Measurements from ENCODE around the gene AZU1. TPM values are rescaled to one million over a fixed set of nuclear protein-coding genes. Genes with fewer than 3 reads are reported as not detected.

Gene AZU1
- total and polyA plus RNA-seq, 4 donors, result 0.08 to 20.2 (median 0.99) TPM

DNA sequence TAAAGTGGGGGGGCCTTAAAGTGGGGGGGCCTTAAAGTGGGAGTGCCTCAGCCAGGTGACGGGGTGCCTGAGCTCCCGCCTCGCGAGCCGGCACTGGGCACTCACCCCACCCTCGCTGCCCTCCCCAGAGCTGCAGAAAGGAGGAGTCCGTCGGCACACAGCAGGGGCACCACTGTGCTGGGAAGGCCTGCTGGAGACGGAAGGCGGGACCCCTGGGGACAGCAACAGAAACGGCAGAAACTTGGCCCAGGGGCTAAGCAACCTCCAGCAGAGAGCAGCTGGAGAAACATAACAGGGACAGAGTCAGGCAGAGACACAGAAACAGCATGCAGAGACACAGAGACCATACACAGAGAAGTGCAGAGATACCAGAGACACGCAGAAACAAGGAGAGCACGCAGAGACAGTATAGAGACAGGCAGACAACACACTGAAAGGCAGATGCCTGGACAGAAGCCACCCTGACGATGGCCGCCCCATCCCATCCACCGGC, 39.7 kb downstream of the AZU1 start:
- no peak for DNase-seq (ENCODE audit: low spot score)
- TF ChIP-seq, protein P1, sequence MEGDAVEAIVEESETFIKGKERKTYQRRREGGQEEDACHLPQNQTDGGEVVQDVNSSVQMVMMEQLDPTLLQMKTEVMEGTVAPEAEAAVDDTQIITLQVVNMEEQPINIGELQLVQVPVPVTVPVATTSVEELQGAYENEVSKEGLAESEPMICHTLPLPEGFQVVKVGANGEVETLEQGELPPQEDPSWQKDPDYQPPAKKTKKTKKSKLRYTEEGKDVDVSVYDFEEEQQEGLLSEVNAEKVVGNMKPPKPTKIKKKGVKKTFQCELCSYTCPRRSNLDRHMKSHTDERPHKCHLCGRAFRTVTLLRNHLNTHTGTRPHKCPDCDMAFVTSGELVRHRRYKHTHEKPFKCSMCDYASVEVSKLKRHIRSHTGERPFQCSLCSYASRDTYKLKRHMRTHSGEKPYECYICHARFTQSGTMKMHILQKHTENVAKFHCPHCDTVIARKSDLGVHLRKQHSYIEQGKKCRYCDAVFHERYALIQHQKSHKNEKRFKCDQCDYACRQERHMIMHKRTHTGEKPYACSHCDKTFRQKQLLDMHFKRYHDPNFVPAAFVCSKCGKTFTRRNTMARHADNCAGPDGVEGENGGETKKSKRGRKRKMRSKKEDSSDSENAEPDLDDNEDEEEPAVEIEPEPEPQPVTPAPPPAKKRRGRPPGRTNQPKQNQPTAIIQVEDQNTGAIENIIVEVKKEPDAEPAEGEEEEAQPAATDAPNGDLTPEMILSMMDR (IDR thresholded peaks at IDR 0.05; ENCODE audit: low read depth, low read length, missing input control), result no peak
- Histone ChIP-seq H3K9ac (ENCODE audit: low read depth in 1 of 2, low read length in 2 of 2) (no peak overlapping the region), H3K36me3 (ENCODE audit: control insufficient read depth in 4 of 4, insufficient read depth in 3 of 4, low read depth in 1 of 4, low read length in 3 of 4) (peaks cover 0 to 32% (median 9%) of the 10 kb centered on the region in 4 donors), H3K9me3 (ENCODE audit: control insufficient read depth in 4 of 4, low read length in 3 of 4) (no peaks in the 10 kb centered on the region), H3K27me3 (ENCODE audit: control insufficient read depth in 4 of 4, insufficient read depth in 4 of 4, low read length in 3 of 4) (no peaks in the 10 kb centered on the region), H3K4me1 (ENCODE audit: control insufficient read depth in 4 of 4, insufficient read depth in 4 of 4, low read length in 3 of 4) (peaks cover 0 to 13% (median 6%) of the 10 kb centered on the region in 4 donors), H3K27ac (ENCODE audit: low read depth in 1 of 2, low read length in 2 of 2) (no peak overlapping the region), H3K4me3 (ENCODE audit: low read depth in 1 of 3, low read length in 3 of 3) (no peak overlapping the region)
- 89% methylated on average over 16 of the region's 16 CpGs for WGBS

DNA sequence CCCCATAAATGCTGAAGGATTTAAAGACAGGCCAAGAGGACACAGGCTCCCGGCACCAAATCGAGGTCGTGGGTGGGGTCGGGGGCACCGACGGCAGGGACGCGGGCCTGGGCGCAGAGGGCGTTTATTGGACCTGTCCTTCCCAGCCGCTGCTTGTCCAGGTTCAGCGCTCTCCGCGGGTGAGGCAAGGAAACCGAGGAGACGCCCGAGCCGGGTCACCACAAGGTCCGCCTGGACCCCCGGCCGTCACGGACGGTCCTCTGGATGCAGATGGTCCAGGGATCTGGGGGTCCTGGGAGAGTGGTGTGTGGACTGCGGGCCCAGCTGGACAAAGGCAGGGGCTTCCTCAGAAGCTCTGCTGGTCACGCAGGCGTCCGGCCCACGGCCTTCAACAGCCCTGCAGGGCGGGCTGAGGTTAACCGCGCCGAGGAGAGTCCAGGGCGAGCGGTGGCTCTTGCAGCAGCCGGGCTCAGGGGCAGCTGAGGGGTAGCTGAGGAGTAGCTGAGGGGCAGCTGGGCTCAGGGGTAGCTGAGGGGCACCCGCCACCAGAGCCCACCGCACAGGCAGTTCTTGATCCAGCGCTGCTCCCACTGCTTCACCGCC, 40.3 kb downstream of the AZU1 start:
- WGBS, result 96% methylated on average over 39 of the region's 39 CpGs
- no peak for DNase-seq (ENCODE audit: low spot score)

More for the DNA sequence above, 40.3 kb downstream of the AZU1 start:
- no peak overlapping the region for H3K27ac ChIP-seq (ENCODE audit: low read depth in 1 of 2, low read length in 2 of 2)
- H3K9me3 ChIP-seq (ENCODE audit: control insufficient read depth in 4 of 4, low read length in 3 of 4), result no peaks in the 10 kb centered on the region
- no peak overlapping the region for H3K9ac ChIP-seq (ENCODE audit: low read depth in 1 of 2, low read length in 2 of 2)
- H3K4me1 ChIP-seq (ENCODE audit: control insufficient read depth in 4 of 4, insufficient read depth in 4 of 4, low read length in 3 of 4), result peaks cover 0 to 9% (median 3%) of the 10 kb centered on the region in 4 donors
- TF ChIP-seq, protein P2, sequence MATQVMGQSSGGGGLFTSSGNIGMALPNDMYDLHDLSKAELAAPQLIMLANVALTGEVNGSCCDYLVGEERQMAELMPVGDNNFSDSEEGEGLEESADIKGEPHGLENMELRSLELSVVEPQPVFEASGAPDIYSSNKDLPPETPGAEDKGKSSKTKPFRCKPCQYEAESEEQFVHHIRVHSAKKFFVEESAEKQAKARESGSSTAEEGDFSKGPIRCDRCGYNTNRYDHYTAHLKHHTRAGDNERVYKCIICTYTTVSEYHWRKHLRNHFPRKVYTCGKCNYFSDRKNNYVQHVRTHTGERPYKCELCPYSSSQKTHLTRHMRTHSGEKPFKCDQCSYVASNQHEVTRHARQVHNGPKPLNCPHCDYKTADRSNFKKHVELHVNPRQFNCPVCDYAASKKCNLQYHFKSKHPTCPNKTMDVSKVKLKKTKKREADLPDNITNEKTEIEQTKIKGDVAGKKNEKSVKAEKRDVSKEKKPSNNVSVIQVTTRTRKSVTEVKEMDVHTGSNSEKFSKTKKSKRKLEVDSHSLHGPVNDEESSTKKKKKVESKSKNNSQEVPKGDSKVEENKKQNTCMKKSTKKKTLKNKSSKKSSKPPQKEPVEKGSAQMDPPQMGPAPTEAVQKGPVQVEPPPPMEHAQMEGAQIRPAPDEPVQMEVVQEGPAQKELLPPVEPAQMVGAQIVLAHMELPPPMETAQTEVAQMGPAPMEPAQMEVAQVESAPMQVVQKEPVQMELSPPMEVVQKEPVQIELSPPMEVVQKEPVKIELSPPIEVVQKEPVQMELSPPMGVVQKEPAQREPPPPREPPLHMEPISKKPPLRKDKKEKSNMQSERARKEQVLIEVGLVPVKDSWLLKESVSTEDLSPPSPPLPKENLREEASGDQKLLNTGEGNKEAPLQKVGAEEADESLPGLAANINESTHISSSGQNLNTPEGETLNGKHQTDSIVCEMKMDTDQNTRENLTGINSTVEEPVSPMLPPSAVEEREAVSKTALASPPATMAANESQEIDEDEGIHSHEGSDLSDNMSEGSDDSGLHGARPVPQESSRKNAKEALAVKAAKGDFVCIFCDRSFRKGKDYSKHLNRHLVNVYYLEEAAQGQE (IDR thresholded peaks at IDR 0.05), result no peak
- TF ChIP-seq HNF4A (conservative IDR thresholded peaks at IDR 0.05) (no peak), RAD21 (IDR thresholded peaks at IDR 0.05) (no peak), SP1 (IDR thresholded peaks at IDR 0.05) (no peak), FOXA1 (IDR thresholded peaks at IDR 0.05) (no peak), FOXA2 (IDR thresholded peaks at IDR 0.05) (no peak), HNF4G (IDR thresholded peaks at IDR 0.05) (no peak), JUND (IDR thresholded peaks at IDR 0.05) (no peak), NR2F2 (IDR thresholded peaks at IDR 0.05) (no peak), YY1 (IDR thresholded peaks at IDR 0.05) (no peak), TAF1 (conservative IDR thresholded peaks at IDR 0.05) (no peak), EGR1 (IDR thresholded peaks at IDR 0.05; ENCODE audit: low read depth in 2 of 2) (no peak), RXRA (IDR thresholded peaks at IDR 0.05) (no peak)
- TF ChIP-seq, protein P3, sequence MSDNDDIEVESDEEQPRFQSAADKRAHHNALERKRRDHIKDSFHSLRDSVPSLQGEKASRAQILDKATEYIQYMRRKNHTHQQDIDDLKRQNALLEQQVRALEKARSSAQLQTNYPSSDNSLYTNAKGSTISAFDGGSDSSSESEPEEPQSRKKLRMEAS (IDR thresholded peaks at IDR 0.05), result no peak
- TF ChIP-seq, protein P4, sequence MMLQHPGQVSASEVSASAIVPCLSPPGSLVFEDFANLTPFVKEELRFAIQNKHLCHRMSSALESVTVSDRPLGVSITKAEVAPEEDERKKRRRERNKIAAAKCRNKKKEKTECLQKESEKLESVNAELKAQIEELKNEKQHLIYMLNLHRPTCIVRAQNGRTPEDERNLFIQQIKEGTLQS (IDR thresholded peaks at IDR 0.05), result no peak
- TF ChIP-seq, protein P5, sequence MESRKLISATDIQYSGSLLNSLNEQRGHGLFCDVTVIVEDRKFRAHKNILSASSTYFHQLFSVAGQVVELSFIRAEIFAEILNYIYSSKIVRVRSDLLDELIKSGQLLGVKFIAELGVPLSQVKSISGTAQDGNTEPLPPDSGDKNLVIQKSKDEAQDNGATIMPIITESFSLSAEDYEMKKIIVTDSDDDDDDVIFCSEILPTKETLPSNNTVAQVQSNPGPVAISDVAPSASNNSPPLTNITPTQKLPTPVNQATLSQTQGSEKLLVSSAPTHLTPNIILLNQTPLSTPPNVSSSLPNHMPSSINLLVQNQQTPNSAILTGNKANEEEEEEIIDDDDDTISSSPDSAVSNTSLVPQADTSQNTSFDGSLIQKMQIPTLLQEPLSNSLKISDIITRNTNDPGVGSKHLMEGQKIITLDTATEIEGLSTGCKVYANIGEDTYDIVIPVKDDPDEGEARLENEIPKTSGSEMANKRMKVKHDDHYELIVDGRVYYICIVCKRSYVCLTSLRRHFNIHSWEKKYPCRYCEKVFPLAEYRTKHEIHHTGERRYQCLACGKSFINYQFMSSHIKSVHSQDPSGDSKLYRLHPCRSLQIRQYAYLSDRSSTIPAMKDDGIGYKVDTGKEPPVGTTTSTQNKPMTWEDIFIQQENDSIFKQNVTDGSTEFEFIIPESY (IDR thresholded peaks at IDR 0.05), result no peak
- TF ChIP-seq, protein P1 (IDR thresholded peaks at IDR 0.05; ENCODE audit: low read depth, low read length, missing input control), result no peak
- H3K4me3 ChIP-seq (ENCODE audit: low read depth in 1 of 3, low read length in 3 of 3), result no peak overlapping the region
- H3K36me3 ChIP-seq (ENCODE audit: control insufficient read depth in 4 of 4, insufficient read depth in 3 of 4, low read depth in 1 of 4, low read length in 3 of 4), result peaks cover 0 to 32% (median 9%) of the 10 kb centered on the region in 4 donors
- no peaks in the 10 kb centered on the region for H3K27me3 ChIP-seq (ENCODE audit: control insufficient read depth in 4 of 4, insufficient read depth in 4 of 4, low read length in 3 of 4)

Data from liver (tissue), 9 donors.